MCF 10A (cell line): ENCODE measurements around the gene AUTS2. TPM values are rescaled to one million over a fixed set of nuclear protein-coding genes. Genes with fewer than 3 reads are reported as not detected.

ENCODE experiments used
- BruUV-seq: library from RNA; stranded (reverse); fragments of 400-500 nt; replicated peaks from 2 replicates; lab custom pipeline; 2021; lab: Mats Ljungman, UMichigan
- CTCF ChIA-PET: fragments of 300-600 bp; sonication (Branson Sonifier 250); formaldehyde crosslinking; extraction: SDS; loops from one replicate; lab custom pipeline; 2021; ENCODE audit warnings: antibody characterized with exemption, inconsistent platforms; lab: Yijun Ruan, JAX
- POLR2A ChIA-PET: fragments of 300-600, 350-650 bp; sonication (Branson Sonifier 250); formaldehyde crosslinking; extraction: SDS; loops from one replicate; lab custom pipeline; 2020; ENCODE audit warnings: antibody characterized with exemption, inconsistent platforms; lab: Yijun Ruan, JAX
- DNase-seq: peaks from one replicate; pipeline ENCODE4 v3.0.0-alpha.2; 2018; ENCODE audit not compliant: unreplicated experiment
- H3K27ac Mint-ChIP-seq: one replicate; pipeline ENCODE4 v1.8.0; 2022; ENCODE audit warnings: mild to moderate bottlenecking, low read depth, mixed read lengths; ENCODE audit not compliant: unreplicated experiment
- H3K27me3 Mint-ChIP-seq: one replicate; pipeline ENCODE4 v1.8.0; 2022; ENCODE audit warnings: mixed read lengths; ENCODE audit not compliant: insufficient read depth, unreplicated experiment
- H3K36me3 Mint-ChIP-seq: one replicate; pipeline ENCODE4 v1.8.0; 2022; ENCODE audit warnings: mild to moderate bottlenecking, moderate library complexity, mixed read lengths; ENCODE audit not compliant: insufficient read depth, unreplicated experiment
- H3K4me1 Mint-ChIP-seq: one replicate; pipeline ENCODE4 v1.8.0; 2022; ENCODE audit warnings: mixed read lengths; ENCODE audit not compliant: insufficient read depth, unreplicated experiment
- H3K4me3 Mint-ChIP-seq: one replicate; pipeline ENCODE4 v1.8.0; 2022; ENCODE audit warnings: mild to moderate bottlenecking, moderate library complexity, mixed read lengths; ENCODE audit not compliant: unreplicated experiment
- H3K9me3 Mint-ChIP-seq: one replicate; pipeline ENCODE4 v1.8.0; 2022; ENCODE audit warnings: mixed read lengths; ENCODE audit not compliant: unreplicated experiment
- intact Hi-C: fragments of 100-400 bp; cut with micrococcal nuclease; formaldehyde crosslinking; loops from 2 replicates; pipeline ENCODE4 v1.14.1; 2022
- total RNA-seq: library from RNA; stranded (reverse); gene quantifications from 2 replicates; pipeline ENCODE4 v1.2.3, GENCODE V29; 2022
- TF ChIP-seq, protein P1 (sequence below): fragments of 200-600 bp; IDR thresholded peaks from one replicate; pipeline ENCODE4 v1.8.0; 2022; ENCODE audit warnings: antibody characterized with exemption, mild to moderate bottlenecking; ENCODE audit not compliant: unreplicated experiment

The AUTS2 gene
- total RNA-seq, 1 experiment from 2014 or later, result 1.3 TPM

DNA sequence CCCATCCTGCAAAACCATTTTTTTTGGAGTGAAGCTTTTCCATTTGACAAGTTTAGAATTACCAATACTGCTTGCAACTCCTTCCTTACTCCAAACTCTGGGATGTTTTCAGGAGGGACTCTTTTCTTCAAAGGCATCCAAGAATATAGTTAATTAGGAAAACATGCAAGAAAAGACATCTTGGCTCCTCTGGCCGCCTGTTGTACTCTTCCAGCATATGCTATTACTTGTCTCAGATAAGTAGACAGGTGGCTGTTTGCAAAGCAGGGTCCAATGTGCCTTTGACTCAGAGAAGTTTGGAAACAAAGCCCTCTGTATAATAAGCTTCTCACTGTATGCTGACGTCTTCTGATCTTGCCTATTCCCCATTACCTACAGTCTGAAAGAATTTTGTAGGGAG, 746.5 kb downstream of the AUTS2 start:
- Mint-ChIP-seq H3K4me3 (no peak overlapping the region), H3K27me3 (no peaks in the 10 kb centered on the region), H3K27ac (no peak overlapping the region), H3K4me1 (no peaks in the 10 kb centered on the region), H3K9me3 (peaks cover 13% of the 10 kb centered on the region), H3K36me3 (no peaks in the 10 kb centered on the region)
- POLR2A ChIA-PET, result no interaction called here
- no peak for DNase-seq
- TF ChIP-seq, protein P1, sequence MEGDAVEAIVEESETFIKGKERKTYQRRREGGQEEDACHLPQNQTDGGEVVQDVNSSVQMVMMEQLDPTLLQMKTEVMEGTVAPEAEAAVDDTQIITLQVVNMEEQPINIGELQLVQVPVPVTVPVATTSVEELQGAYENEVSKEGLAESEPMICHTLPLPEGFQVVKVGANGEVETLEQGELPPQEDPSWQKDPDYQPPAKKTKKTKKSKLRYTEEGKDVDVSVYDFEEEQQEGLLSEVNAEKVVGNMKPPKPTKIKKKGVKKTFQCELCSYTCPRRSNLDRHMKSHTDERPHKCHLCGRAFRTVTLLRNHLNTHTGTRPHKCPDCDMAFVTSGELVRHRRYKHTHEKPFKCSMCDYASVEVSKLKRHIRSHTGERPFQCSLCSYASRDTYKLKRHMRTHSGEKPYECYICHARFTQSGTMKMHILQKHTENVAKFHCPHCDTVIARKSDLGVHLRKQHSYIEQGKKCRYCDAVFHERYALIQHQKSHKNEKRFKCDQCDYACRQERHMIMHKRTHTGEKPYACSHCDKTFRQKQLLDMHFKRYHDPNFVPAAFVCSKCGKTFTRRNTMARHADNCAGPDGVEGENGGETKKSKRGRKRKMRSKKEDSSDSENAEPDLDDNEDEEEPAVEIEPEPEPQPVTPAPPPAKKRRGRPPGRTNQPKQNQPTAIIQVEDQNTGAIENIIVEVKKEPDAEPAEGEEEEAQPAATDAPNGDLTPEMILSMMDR, result no peak
- intact Hi-C loops, result no loop called here
- CTCF ChIA-PET, result no interaction called here
- BruUV-seq, result no TSS peak

DNA sequence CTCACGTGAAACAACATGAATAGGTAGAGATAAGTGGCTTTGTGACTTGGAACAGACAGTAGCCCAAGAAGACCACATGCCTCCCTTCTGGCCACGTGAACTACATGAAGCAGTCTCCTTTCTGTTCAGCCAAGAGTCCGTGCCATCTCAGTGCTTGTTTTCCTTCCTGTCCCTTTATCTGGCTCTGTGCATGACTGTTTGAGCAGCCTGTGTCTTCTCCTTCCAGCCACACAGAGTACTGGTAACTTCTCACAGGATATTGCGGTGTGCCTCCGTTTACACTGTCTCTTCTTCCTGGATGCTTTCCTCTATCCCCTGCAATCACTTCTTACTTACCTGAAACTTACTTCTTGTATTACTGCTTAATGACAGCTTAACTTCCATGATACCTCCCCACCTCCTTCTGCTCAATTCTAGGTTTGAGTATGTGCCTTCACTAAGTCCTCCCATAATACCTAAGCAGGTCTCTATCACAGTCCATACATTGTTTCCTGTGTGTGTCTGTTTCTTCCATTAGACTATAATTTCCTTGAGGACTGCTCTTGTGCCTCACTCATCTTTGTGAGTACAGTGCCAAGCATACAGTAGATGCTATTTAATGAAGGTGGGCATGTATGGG, 748.7 kb downstream of the AUTS2 start:
- no peaks in the 10 kb centered on the region for H3K27me3 Mint-ChIP-seq
- no peak overlapping the region for H3K27ac Mint-ChIP-seq
- intact Hi-C loops, result no loop called here
- BruUV-seq, result no TSS peak
- no peaks in the 10 kb centered on the region for H3K4me1 Mint-ChIP-seq
- peaks cover 21% of the 10 kb centered on the region for H3K9me3 Mint-ChIP-seq
- ChIA-PET CTCF (no interaction called here), POLR2A (no interaction called here)
- no peak overlapping the region for H3K4me3 Mint-ChIP-seq
- DNase-seq, result no peak
- H3K36me3 Mint-ChIP-seq, result no peaks in the 10 kb centered on the region
- TF ChIP-seq, protein P1, result no peak

DNA sequence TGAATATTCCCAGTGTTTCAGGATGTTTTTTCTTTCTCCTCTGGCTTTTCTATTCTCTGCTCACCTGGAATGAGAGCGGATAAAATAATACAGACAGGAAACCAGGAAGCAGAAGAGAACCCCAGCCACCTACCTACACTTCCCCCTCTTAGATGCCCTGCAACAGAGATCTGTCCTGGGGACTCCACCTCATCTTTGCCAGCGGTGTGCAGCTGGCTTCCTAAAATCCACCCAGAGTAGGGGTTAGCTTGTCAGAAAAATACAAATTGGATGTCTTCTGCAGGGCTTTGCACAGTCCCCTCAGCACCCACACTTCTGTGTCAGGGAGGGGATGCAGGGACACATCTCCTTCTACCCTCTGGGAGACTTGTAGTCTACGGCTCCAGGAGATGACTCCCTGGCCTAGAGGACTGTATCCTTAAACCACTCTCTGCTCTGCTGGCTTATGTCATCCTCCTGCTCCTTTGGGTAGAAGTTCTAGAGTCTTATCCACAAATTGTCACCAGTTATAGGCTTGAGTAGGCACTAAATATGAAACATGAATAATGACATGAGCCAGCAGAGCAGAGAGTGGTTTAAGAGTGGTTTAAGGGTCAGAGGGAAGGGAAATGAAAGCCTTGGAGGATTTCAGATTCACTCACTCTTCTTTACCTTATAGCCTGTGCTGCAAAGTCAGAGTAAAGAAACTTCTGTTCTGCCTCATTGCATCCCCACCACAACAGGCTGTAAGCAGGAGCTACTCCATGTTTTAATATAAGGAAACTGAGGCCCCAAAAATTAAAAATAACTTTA, 749.4 kb downstream of the AUTS2 start:
- no peak overlapping the region for H3K27ac Mint-ChIP-seq
- H3K4me1 Mint-ChIP-seq, result no peaks in the 10 kb centered on the region
- no peaks in the 10 kb centered on the region for H3K27me3 Mint-ChIP-seq
- ChIA-PET POLR2A (no interaction called here), CTCF (no interaction called here)
- intact Hi-C loops, result no loop called here
- no peak for DNase-seq
- BruUV-seq, result no TSS peak
- H3K4me3 Mint-ChIP-seq, result no peak overlapping the region
- TF ChIP-seq, protein P1, result no peak
- H3K9me3 Mint-ChIP-seq, result peaks cover 21% of the 10 kb centered on the region
- no peaks in the 10 kb centered on the region for H3K36me3 Mint-ChIP-seq

DNA sequence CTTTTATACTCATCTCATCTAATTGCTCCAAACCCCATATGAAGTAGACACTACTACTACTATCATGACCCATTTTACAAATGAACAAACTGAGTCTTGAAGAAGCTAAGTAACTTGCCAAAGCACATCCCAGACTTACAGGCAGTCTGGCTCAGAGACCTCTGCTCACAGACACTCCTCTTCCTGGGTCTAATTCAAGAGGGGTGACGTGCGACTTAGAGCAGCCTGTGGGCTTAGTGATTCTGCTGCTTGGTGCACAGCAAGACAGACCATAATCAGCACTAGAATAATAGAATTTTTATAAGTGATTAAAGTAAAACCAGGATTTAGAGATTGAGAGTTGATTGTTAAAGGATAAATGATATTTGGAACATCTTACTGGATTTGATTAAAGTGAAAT, 750.8 kb downstream of the AUTS2 start:
- peaks cover 21% of the 10 kb centered on the region for H3K9me3 Mint-ChIP-seq
- ChIA-PET CTCF (no interaction called here), POLR2A (no interaction called here)
- no peaks in the 10 kb centered on the region for H3K36me3 Mint-ChIP-seq
- BruUV-seq, result no TSS peak
- no peak overlapping the region for H3K4me3 Mint-ChIP-seq
- TF ChIP-seq, protein P1, result no peak
- intact Hi-C loops, result no loop called here
- no peaks in the 10 kb centered on the region for H3K4me1 Mint-ChIP-seq
- no peaks in the 10 kb centered on the region for H3K27me3 Mint-ChIP-seq
- no peak overlapping the region for H3K27ac Mint-ChIP-seq
- DNase-seq, result no peak
